HG03469 (cell line): Measurements from ENCODE around the gene SCFD1.
"Not testable (repeated sequence)": the region's sequence is repeated elsewhere in the genome, so short reads cannot be mapped to it uniquely, and the experiment has no call there.

Source experiments
- ATAC-seq: cut with Tn5 transposase; IDR thresholded peaks from one replicate; pipeline ENCODE4 v1.9.1; 2021; ENCODE audit warnings: mild to moderate bottlenecking, moderate library complexity, moderate number of reproducible peaks; ENCODE audit not compliant: unreplicated experiment

SCFD1 gene

GRCh38 chr14:30669594-30669993 is 47.5 kb downstream of the SCFD1 start:
- no peak for ATAC-seq

DNA sequence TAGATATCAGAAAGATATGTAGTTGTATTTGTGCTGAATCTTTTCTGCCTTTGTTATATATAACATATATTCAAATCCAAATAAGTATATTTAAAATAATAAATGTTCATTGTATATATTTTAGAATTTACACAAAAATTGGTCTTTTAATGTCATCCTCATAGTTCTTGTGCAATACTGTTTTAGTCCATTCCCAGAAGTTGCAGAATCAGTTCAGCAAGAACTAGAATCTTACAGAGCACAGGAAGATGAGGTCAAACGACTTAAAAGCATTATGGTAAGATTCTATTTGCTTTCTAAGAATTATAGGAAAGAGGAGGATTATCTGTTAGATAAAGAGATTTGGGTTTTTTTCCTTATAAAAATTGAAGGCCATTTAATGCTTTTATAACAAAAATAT is 51.0 kb downstream of the SCFD1 start:
- ATAC-seq: no peak

GRCh38 chr14:30678926-30679431 is 56.9 kb downstream of the SCFD1 start:
- ATAC-seq: no peak

DNA sequence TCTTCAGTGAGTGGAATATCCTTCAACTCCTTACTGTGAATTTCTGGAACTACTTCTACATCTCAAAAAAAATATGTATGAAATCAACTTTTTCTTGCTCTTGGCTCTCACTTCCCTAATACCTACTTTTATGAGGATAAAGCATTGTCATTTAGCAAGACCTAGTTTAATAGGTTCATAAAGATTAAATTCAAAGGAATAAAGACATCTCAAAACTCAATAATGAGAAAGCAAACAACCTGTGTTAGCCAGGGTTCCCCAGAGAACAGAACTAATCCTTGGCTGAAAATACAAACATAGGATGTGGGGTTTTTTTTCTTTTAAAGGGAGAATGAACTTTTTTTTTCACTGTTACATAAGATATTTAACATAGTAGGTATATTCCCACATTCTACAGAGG is 57.9 kb downstream of the SCFD1 start:
- ATAC-seq: no peak

DNA sequence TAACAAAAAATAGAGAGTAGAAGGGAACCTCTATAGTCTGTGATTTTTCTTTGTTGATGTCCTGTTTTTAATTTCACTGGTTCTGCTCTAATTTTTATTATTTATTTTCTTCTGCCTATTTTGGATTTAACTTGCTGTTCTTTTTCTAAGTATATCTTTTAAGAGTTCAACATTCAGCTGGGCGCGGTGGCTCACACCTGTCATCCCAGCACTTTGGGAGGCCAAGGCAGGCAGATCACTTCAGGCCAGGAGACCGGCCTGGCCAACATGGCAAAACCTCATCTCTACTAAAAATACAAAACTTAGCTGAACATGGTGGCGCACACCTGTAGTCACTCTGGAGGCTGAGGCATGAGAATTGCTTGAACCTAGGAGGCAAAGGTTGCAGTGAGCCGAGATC is 58.7 kb downstream of the SCFD1 start:
- not testable (repeated sequence) for ATAC-seq

DNA sequence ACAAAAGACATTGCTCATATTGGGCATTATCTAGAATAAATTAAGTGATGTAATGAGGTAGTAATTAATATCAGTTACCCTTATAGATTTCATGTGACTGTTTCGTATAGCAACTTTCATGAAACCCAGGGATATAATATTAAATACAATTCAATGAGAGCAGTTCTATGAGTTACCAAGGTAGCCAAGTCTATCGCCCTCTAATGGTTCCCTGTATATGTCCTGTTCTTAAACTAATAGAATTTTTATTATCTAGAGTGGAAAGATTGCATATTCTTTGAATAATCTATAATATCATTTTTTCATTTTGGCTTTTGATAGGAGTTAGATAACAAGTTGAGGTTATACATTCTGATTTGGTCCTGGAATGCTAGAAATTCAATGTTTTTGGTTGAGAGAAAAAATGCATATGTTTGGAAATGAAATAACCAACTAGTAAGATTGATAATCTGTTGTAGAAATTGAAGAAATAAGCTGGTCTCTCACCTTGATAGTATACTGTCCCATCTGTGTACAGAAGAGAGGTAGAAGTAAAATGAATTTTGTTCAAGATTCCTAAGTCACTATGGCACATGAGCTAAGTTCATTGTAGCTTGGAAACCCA is 59.7 kb downstream of the SCFD1 start:
- no peak for ATAC-seq

DNA sequence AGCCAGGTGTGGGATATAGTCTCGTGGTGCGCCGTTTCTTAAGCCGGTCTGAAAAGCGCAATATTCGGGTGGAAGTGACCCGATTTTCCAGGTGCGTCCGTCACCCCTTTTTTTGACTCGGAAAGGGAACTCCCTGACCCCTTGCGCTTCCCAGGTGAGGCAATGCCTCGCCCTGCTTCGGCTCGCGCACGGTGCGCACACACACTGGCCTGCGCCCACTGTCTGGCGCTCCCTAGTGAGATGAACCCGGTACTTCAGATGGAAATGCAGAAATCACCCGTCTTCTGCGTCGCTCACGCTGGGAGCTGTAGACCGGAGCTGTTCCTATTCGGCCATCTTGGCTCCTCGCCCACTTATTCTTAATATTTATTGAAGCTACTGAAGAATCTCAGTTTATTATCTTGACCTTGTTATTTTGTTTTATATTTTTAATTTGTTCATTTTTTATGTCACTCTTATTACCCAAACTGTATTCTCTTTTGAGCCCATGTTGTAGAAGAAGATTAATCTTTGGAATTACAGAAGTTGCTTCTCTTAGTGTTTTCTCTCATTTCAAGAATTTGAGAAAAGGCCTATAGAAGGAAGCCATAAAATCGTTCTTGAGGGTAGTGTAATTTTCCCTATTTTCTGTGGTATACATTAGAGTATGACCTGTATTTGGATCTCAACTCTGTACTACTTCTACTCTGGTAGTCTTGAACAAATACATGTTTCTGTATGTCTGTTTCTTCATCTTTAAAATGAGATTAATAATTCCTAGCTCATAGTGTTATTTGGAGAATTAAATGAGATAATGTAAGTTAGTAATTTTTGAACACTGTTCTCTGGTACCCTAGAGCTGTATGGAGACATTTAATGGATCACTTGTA is 68.6 kb downstream of the SCFD1 start:
- ATAC-seq: not testable (repeated sequence)

DNA sequence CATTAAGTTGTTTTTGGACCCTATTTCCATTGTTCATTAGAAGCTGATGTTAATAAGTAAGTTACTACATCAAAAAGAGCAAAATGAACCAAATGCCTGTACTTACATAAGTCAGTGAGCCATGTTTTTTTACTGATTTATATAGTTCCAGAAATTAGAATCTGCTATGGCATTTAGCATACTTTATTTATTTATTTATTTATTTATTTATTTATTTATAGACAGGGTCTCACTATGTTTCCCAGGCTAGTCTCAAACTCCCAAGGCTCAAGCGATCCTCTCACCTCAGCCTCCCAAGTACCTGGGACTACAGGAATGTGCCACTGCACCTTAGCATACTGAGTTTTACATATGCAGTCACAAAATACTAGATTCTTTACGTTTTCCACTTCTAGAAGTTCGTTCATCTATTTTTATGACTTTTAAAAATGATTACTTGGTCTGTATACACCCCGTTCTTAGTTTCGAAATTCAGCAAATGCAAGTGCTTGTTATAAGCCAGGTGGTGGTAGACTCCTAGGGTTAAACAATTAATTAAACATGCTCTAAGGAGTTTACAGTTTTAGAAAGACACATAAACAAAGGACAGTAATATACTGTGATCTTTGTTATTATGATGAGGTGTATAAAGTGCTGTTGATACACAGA is 69.8 kb downstream of the SCFD1 start:
- ATAC-seq: no peak

DNA sequence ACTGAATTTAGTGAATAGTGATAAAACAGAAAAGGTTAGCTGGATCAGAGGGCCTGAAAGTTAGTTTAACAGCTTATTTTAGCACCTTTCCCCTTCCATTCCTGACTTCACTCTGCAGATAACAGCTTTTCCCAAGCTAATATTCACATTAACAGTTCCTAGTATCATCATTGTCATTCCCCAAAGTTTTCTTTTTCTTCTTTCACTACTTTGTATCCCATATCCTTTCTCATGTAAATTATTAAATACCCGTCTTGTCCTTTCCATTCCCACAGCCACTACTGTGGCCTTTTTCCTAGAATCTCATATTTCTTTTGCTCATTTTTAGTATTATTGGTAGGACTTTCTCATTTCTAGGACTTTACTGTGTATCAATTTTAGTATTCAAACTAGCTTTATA is 70.5 kb downstream of the SCFD1 start:
- ATAC-seq: no peak

DNA sequence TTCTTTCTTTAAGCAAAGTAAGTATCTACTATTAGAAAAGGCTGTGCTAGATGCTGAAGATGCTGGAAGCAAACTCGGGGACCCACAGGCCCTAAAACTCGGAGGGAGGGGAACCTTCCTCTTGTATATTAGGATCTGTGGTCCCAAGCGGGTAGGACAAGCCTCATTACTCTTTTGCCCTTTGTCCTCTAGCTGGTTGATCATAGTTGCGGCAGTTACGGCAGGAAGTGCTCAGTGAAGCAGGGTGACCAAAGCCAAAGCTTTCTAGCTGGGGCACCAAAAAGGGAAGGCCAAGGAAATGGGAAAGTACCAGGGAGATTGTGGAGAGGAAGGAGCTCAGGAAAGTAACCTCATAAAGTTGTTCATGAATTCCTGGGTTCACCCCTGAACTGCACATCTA is 76.3 kb downstream of the SCFD1 start:
- no peak for ATAC-seq

DNA sequence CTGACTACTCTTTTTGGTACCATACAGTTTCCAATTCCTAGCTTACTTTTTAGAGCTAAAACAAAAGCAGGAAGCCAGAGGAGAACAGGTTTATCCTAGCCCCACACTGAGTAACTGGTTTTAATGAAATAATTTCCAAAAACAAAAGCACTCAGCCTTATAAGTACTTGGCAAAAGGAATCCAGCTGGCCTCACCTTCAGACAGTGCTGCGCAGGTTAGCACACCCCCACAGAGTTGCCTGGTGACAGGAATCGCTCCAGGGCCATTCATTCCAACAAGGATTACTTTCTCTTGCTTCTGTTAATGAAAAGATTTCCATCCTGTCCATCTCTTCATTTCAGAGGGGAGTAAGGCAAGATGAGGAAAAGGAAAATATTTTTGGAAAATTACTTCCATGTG is 84.6 kb downstream of the SCFD1 start:
- ATAC-seq: no peak

GRCh38 chr14:30708157-30708556 is 86.0 kb downstream of the SCFD1 start:
- ATAC-seq: no peak

DNA sequence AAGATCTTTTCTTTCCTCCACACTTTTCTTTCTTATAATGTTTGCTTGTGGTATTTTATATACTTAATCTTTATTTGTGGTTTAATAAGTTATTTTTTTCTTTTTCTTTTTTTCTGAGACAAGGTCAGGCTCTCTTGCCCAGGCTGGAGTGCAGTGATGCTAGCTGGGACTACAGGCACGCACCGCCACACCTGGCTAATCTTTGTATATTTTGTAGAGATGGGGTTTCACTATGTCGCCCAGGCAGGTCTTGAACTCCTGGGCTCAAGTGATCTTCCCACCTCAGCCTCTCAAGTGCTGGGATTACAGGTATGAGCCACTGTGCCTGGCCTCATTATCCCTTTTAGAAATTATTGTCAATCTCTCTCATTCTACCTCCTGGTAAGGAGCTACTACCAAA is 87.1 kb downstream of the SCFD1 start:
- ATAC-seq: no peak

- no peak for ATAC-seq
These were observed 88.8 kb downstream of the SCFD1 start for GRCh38 chr14:30710876-30711275.

- ATAC-seq: no peak
These were observed 97.0 kb downstream of the SCFD1 start for GRCh38 chr14:30719137-30719536.

- ATAC-seq: no peak
These were observed 103.6 kb downstream of the SCFD1 start for GRCh38 chr14:30725763-30726162.

GRCh38 chr14:30728471-30728870 is 106.4 kb downstream of the SCFD1 start:
- ATAC-seq: no peak

DNA sequence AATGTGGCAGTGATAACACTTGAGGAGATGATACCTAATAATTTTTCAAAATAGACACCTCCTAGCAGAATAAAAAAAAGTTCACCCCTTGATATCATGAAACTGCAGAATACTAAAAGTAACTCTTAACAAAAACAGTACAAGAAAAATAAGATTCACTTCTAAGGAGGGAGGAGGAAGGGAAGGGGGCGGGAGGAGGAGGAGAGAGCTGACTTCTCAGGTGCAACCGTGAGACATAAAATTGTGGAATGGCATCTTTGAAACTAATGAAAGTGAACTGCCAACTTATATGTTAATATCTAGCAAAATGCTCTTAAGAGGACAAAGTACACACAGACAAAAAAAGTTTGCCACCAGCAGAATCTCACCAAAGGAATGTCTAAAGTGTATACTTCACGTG is 115.8 kb downstream of the SCFD1 start:
- no peak for ATAC-seq

DNA sequence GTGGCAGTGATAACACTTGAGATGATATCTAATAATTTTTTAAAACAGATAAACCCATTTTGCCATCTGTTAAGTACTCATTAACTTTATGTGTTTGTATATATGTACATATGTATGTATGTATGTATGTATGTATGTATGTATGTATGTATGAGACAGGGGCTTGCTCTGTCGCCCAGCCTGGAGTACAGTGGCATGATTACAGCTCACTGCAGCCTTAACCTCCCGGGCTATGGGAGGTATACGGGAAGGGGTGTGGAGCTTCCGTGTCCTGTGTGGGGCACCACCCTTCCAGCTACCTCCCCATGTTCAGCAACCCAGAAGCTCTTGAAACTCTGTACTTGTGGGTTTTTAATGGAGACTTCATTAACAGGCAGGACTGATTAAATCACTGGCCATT is 116.9 kb downstream of the SCFD1 start:
- no peak for ATAC-seq

GRCh38 chr14:30748343-30748742 is 126.2 kb downstream of the SCFD1 start:
- ATAC-seq: no peak

- ATAC-seq: no peak
These were observed 129.7 kb downstream of the SCFD1 start for GRCh38 chr14:30751646-30752416.
